Progenitor cell of endocrine pancreas (in vitro differentiated cells): ENCODE data around the gene CEND1. TPM values are rescaled to one million over a fixed set of nuclear protein-coding genes. Genes with fewer than 3 reads are reported as not detected.

Experiments used
- DNase-seq: peaks from one replicate; pipeline ENCODE4 v3.0.0; 2021; ENCODE audit warnings: low spot score; ENCODE audit not compliant: unreplicated experiment
- H3K27ac Mint-ChIP-seq: 2 replicates; pipeline ENCODE4 v1.8.0; 2021; ENCODE audit warnings: mild to moderate bottlenecking, moderate library complexity, mixed read lengths
- H3K27me3 Mint-ChIP-seq: 2 replicates; pipeline ENCODE4 v1.8.0; 2021; ENCODE audit warnings: mixed read lengths
- H3K36me3 Mint-ChIP-seq: 2 replicates; pipeline ENCODE4 v1.8.0; 2022; ENCODE audit warnings: mixed read lengths; ENCODE audit not compliant: insufficient read depth
- H3K4me1 Mint-ChIP-seq: 2 replicates; pipeline ENCODE4 v1.8.0; 2021; ENCODE audit warnings: low read depth, mixed read lengths
- H3K4me3 Mint-ChIP-seq: 2 replicates; pipeline ENCODE4 v1.8.0; 2021; ENCODE audit warnings: low read depth, mild to moderate bottlenecking, moderate library complexity, mixed read lengths
- H3K9me3 Mint-ChIP-seq: 2 replicates; pipeline ENCODE4 v1.8.0; 2021; ENCODE audit warnings: low read depth, mixed read lengths
- CTCF ChIP-seq: fragments of 200-600 bp; sonication (generic); IDR thresholded peaks from one replicate; pipeline ENCODE4 v1.5.0; 2021; ENCODE audit warnings: antibody characterized with exemption, mild to moderate bottlenecking; ENCODE audit not compliant: unreplicated experiment
- total RNA-seq: library from RNA; stranded (reverse); gene quantifications from 2 replicates; pipeline ENCODE4 v1.2.1, GENCODE V29; 2021

The CEND1 gene
- total RNA-seq, 1 donor from 2014 or later = not detected

- TF ChIP-seq CTCF = no peak
- Mint-ChIP-seq H3K27ac (no peak overlapping the region), H3K4me3 (no peak overlapping the region), H3K9me3 (no peaks in the 10 kb centered on the region), H3K27me3 (no peaks in the 10 kb centered on the region), H3K4me1 (no peaks in the 10 kb centered on the region), H3K36me3 (peaks cover 12% of the 10 kb centered on the region)
- no peak for DNase-seq
Measured at GRCh38 chr11:761526-762108, 28.3 kb downstream of the CEND1 start.

GRCh38 chr11:760236-760635, 29.7 kb downstream of the CEND1 start:
- Mint-ChIP-seq H3K27ac (no peak overlapping the region), H3K9me3 (no peaks in the 10 kb centered on the region), H3K4me1 (peaks cover 3% of the 10 kb centered on the region), H3K4me3 (no peak overlapping the region), H3K36me3 (peaks cover 12% of the 10 kb centered on the region), H3K27me3 (no peaks in the 10 kb centered on the region)
- DNase-seq = no peak
- TF ChIP-seq CTCF = no peak

- H3K27ac Mint-ChIP-seq = no peak overlapping the region
- H3K4me1 Mint-ChIP-seq = peaks cover 11% of the 10 kb centered on the region
- no peaks in the 10 kb centered on the region for H3K27me3 Mint-ChIP-seq
- peak overlapping the region; percentile 44 for H3K4me3 Mint-ChIP-seq
- TF ChIP-seq CTCF = no peak
- no peak for DNase-seq
- H3K9me3 Mint-ChIP-seq = no peaks in the 10 kb centered on the region
- no peaks in the 10 kb centered on the region for H3K36me3 Mint-ChIP-seq
Measured at GRCh38 chr11:749731-750130, 40.2 kb downstream of the CEND1 start.

GRCh38 chr11:748007-748359, 41.9 kb downstream of the CEND1 start:
- no peak for TF ChIP-seq CTCF
- Mint-ChIP-seq H3K36me3 (no peaks in the 10 kb centered on the region), H3K4me3 (peak overlapping the region; percentile 80), H3K27me3 (peaks cover 5% of the 10 kb centered on the region), H3K4me1 (peaks cover 11% of the 10 kb centered on the region), H3K9me3 (no peaks in the 10 kb centered on the region), H3K27ac (peak overlapping the region; percentile 41)
- no peak for DNase-seq

- Mint-ChIP-seq H3K4me3 (peak within 1 kb of the TSS; percentile 80), H3K36me3 (no peaks in the 10 kb centered on the region), H3K27ac (peak within 1 kb of the TSS; percentile 49), H3K9me3 (no peaks in the 10 kb centered on the region), H3K4me1 (peaks cover 11% of the 10 kb centered on the region), H3K27me3 (peaks cover 5% of the 10 kb centered on the region)
- DNase-seq = peak; percentile 93
- peak; percentile 17 for TF ChIP-seq CTCF
Measured at GRCh38 chr11:747158-748006, 42.5 kb downstream of the CEND1 start, which contains the start of gene TALDO1. TSS of gene TALDO1 (plus strand) at chr11:747464. CDS start at chr11:747482, 18 bp downstream.
